GM19372 (cell line): ENCODE results near the gene POU5F1.

Source experiments
- ATAC-seq: cut with Tn5 transposase; IDR thresholded peaks from one replicate; pipeline ENCODE4 v1.9.1; 2021; ENCODE audit warnings: mild to moderate bottlenecking, low read depth, moderate library complexity; ENCODE audit not compliant: unreplicated experiment

Gene POU5F1

DNA sequence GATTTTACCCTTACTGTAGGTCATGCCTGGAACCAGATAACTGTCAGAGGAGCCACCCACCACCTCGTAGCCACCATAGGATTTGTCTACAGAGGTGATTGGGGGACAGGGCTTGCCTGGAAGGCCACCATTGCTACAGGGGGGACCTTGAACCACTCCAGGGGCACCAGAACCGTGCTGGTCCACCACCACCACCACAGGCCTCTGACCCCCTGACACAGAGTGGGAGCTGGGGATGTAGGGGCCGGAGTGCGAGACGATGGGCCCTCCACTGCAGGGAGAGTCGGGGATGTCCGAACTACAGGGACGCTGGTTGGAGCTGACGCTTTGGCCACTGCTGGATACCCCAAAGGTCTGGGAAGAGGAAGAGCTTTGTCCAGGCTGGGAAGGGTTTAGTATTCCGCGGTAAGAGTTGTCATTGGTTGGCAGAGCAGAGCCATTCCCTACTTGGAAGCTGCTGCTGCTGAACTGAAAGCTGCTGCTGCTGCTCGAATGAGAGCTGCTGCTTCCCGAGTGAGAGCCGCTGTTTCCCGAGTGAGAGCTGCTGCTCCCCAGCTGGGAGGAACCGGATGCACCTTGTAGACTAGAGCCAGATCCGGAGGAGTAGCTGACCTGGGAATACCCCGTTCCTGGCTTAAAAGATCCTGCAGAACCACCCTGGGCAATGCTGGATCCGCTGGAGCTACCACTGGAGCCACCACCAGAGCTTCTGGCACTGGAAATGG is 53.7 kb downstream of the POU5F1 start:
- no peak for ATAC-seq

DNA sequence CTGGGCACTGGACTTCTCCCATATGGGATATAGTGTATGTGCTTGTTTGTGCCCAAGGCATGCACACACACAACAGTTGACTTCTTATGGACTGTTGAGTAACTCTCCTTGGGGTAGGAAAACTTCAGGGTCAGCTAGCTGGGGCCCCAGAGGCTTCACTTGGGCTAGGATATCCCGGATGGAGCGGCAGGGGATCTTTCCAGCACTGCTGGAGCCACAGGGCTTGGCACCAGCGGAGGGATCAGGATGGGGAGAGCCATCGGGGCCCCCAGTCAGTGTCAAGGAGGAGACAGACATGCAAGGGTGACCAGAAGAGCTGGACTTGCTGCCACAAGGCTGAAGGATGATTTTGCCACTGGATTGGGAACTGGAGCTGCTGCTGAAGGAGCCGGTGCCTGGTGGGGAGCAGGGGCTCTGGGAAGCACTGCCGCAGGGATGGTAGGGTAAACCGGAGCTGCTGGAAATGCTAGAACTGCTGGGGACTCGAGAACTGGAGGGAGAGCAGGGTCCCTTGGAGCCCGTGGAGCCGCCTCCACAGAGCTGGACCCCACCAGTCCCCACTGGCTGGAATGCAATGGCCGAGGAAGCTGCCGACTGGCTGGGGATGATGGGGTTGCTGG is 54.4 kb downstream of the POU5F1 start:
- ATAC-seq, result no peak

DNA sequence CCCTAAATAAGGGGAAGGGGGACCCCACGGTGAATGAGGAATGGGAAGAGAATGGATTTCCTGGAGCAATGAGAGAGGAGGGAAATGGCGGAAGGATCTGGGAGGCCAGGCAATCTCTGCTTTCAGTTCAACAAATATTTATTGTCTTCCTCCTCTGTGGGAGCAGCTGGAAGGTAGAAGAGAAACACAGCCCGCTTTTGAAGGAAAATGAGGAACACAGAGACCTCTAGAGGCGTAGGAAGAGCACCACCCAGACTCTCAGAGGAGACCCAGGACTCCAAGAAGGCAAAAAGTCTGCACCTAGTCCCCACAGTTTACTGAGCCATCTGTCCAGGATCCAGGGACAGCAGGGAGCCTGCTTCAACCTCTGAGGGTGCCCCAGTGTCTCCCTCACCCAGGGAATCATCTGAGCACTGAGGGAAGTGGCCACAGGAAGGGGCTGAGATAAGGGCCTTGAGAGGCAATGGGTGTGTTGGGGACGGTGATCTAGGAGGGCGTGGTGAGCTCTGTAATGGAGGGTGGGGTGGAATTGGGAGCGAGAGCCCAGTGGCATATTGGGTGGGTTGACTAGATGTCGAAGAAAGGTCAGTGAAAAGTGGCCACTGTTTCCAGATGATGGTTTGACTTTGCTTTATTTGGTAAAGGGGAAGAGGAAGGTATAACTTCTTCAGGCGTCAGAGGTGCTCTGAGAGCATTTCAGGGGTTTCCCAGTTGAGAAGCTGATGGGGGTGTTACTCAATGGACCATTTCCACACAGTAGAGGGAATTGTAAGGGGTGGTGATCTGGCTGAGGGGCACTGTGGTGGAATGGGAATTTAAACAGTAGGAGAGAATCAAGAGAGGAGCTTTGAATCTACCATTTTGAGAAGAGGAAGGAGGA is 55.3 kb downstream of the POU5F1 start:
- no peak for ATAC-seq

DNA sequence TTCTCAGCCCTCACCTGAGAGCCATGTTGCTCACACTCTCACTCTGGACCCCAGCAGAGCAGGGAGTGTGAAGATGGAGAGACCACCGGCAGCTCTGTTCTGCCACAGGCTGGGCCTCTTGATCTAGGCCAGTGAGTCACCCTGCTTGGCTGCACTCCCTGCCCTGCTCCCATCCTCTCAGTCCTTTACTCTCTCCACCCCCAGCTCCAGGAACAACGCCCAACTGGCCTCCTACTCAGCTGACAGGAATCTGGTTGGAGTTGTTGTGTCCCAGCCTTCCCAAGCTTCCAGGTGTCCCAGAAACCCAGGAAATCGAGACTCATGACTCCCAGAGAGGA is 56.0 kb downstream of the POU5F1 start, which contains the start of gene PSORS1C1:
PSORS1C1 (plus strand) TSS at position 260 of the 338 bp plus-strand sequence. CDS start 14,833 bp downstream, outside the sequence.
- ATAC-seq, result no peak
